Activated CD8-positive, alpha-beta memory T cell treated with anti-CD3 and anti-CD28 coated beads, Interleukin-2, amount 50 U/mL, for 24 hours (primary cell): Measurements from ENCODE around the gene CELSR1.
"Not testable (repeated sequence)": the region's sequence is repeated elsewhere in the genome, so short reads cannot be mapped to it uniquely, and the experiment has no call there.

Experiments
- DNase-seq: peaks from one replicate; pipeline ENCODE4 v3.0.0-alpha.2; 2020; ENCODE audit errors: extremely low read depth

Gene CELSR1

GRCh38 chr22:46416891-46417580, 120.4 kb downstream of the CELSR1 start:
- DNase-seq = no peak

GRCh38 chr22:46416520-46416871, 120.9 kb downstream of the CELSR1 start:
- DNase-seq = no peak

DNA sequence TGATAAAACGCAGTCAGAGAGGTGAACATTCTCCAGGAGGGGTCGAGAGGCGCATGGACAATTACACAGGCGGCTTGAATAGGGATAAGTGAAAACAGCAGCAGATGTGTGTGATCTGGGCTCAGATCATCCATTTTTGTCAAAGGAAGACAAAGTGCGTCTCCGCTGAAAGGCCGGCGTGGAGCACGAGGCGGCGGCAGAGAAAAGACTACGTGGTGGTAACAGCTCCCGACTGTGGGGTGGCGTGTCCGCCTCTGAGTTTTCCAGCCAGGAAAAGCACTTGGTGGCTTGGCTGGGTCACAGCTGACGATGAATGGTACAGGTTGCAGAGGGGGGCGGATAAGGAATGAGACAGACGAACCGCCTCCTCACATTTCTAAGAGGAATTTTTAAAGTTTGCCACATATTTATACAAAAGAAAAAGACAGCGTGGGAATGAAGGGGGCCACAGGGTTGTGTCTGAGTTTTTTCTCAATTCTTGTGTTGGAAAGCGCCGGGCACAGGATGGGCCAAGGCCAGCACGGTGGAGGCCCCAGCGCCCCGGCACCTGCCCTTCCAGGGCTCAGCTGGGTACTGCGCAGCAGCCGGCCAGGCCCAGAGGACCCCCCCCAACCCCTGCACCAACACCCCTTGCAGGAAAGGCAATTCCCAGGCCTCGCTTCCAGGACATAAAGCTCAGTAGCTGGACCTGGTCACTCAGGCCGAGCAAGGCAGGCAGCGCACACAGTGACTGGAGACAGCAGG, 121.5 kb downstream of the CELSR1 start:
- DNase-seq = no peak

GRCh38 chr22:46414704-46415103, 122.7 kb downstream of the CELSR1 start:
- no peak for DNase-seq

DNA sequence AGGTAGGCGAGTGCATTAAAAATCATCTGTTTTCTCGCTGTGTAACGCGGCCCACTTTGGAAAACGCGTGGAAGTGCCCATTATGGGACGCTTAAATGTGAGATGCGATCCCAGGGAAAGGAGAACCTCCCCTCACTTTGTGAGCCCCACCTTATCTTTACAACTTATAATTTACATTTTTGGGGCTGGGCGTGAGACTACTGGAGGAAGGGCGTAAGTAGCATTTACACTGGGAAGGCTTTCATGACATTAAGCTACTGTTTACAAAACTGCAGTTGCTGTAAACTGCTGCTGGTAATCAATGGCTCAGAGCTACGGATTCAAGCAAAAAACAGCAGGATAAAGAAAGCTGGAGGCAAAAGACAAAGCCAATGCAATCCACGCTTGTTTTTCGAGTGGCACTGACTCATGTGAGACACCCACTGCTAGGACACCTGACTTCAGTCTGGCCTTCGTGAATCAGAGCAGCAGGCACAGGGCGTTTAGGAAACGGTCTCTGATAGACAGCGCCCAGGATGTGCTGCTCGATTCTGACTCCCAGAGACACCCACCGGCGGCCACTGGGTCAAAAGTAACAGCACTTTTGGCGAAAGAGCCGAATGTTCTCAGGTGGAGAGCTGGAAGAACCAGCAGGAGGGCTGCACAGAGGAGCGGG, 123.6 kb downstream of the CELSR1 start:
- no peak for DNase-seq

DNA sequence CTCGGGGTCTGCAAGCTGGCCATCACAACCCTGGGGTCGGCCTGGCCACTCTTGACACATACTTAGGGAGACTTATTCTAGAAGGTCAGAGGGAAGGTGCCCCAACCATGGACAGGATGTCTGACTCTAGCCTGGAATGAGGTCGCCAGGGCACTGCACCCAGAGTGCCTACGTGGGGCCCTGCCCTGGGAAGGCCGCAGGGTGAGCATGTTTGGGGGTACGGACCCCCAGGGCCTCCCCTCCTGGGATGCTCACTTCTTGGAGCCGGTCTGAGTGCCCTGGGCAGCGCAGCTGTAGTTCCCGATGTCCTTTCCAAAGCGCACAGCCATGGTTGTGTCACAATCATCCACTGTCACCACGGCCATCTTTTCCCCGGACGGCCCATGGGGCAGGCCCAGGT, 126.1 kb downstream of the CELSR1 start:
- no peak for DNase-seq

GRCh38 chr22:46410291-46410808, 127.1 kb downstream of the CELSR1 start:
- DNase-seq = no peak

GRCh38 chr22:46409631-46410210, 127.7 kb downstream of the CELSR1 start:
- DNase-seq = no peak

GRCh38 chr22:46408568-46409506, 128.6 kb downstream of the CELSR1 start:
- DNase-seq = no peak

GRCh38 chr22:46407748-46408147, 129.7 kb downstream of the CELSR1 start:
- DNase-seq = no peak

DNA sequence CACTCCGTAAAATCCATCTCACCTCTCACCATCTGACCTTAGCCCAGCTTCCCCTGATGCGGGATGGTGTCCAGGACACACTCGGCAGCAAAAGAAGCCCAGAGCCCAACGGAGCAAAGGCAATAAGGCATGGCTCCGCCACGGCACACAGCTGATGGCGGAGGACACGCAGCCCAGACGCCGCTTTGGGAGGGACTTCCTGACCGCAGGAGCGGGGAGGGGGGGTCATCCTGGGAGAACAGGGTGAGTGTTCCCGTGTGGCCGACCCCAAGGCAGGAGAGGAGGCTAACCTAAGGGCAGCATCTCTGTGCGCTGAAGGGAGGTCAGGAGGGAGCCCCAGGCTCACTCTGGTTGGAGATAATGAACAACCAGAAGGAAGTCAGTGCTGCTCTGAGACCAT, 130.6 kb downstream of the CELSR1 start:
- DNase-seq = no peak

GRCh38 chr22:46406349-46406748, 131.1 kb downstream of the CELSR1 start:
- no peak for DNase-seq

DNA sequence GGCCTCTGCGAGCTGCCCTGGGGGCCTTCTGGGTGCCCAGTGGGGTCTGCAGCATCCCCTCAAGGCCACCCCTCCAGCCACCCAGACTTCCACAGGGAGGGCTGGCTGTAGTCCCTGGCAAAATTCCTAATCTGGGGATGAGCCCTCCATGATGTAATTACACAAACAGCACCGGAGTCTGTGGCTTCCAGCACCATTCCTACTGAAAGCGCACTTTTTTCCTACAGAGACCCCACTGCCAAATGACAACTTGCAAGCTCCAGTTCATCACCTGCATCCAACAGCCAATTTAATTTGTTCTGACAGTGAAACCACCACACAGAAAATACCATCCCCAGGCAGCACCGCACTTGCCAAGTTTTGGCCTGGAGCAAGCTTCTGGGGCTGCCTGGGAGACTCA, 131.5 kb downstream of the CELSR1 start:
- DNase-seq = no peak

- not testable (repeated sequence) for DNase-seq
Measured at GRCh38 chr22:46403880-46404279, 133.5 kb downstream of the CELSR1 start.

DNA sequence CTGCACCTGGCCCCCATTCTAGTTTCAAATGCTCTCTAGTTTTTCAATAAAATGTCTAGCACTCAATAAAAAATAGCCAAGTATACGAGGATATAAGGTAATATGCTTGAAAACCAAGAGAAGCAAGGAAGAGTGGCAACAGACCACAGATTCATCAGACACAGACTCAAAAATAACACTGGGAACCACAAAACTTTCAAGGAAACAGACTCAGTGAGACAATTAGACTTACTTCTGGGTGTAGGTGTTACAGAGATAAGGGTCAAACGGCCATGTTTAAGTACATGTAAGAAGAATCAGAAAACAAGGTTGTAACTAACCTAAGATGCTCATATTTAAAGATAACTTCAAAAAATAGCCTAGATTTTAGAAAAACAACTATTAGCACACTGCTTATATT, 134.9 kb downstream of the CELSR1 start:
- DNase-seq = no peak

DNA sequence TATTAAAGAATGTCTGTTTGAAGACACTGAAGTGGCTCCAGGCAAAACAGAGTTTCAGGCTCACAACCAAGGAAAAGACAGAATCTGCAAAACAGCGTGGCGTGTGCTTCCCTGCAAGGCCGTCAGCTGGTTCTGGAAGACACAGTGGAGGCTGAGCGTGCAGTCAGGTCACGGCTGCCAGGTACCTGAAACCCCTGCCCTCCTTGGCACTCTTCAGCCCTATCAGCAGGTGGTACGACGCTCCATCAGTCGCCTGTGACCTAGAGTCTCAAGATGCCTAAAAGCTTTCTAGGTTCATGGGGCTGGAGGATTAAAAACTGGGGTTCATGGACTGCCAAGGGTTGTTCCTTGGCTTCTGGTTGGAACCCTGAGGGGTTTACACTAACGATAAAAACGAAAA, 136.1 kb downstream of the CELSR1 start:
- DNase-seq = no peak

GRCh38 chr22:46399251-46400024, 138.0 kb downstream of the CELSR1 start:
- DNase-seq = no peak

DNA sequence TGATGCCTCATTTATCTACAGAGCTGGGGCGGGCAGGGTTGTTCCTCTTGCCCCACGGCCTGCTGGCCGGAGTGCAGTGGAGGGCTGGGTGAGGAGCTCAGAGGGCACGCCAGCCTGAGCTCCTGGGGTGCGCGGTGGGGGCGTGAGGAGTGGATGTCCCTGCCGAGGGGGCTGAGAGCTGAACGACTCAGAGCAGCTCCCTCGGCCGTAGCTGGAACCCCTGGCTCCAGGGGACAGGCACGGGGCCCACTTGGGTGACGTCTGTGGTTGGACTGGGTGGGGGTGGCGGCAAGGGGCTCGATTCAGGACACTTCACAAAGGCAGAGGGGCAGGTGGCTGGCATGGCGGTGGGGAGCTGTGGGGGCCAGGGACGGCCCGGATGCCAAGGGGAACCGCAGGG, 139.5 kb downstream of the CELSR1 start:
- no peak for DNase-seq

- DNase-seq = no peak
Measured at GRCh38 chr22:46397514-46397913, 139.9 kb downstream of the CELSR1 start.

- DNase-seq = not testable (repeated sequence)
Measured at GRCh38 chr22:46397049-46397448, 140.4 kb downstream of the CELSR1 start.

GRCh38 chr22:46395145-46395544, 142.3 kb downstream of the CELSR1 start:
- no peak for DNase-seq
